ENCODE measurements around the gene ENPP4.
A peak's percentile ranks its signal among the peaks of the same experiment; 100 is the strongest.
"Not testable (repeated sequence)": the region's sequence is repeated elsewhere in the genome, so short reads cannot be mapped to it uniquely, and the experiment has no call there.

ENPP4 gene

DNA sequence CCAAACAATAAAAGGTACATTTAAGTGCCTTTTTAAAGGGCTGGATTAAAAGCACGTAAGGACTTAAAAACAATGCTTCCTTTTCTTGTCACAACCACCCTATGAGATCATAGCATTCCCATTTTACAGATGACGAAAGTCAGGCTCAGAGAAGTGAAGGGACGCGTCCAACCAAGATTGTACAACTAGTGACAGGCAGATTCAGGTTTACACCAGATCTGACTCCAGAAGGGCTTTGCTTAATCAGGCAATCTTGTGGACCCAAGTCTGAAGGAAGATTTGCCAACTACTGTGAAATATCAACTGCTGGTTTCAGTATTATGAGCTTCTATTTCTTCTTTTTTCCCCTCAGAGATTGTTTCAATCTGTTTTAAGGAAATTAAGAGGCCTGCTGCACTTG, 877 bp downstream of the ENPP4 start:
- DNase-seq (ENCODE audit: low read depth, low spot score): no peak

GRCh38 chr6:46131291-46131690, 1.5 kb downstream of the ENPP4 start:
- not testable (repeated sequence) for DNase-seq (ENCODE audit: low read depth, low spot score)

- no peak for DNase-seq (ENCODE audit: low read depth, low spot score)
These were observed 4.4 kb downstream of the ENPP4 start for GRCh38 chr6:46134216-46134615.

GRCh38 chr6:46135176-46135575, 5.4 kb downstream of the ENPP4 start:
- DNase-seq (ENCODE audit: low read depth, low spot score): no peak

DNA sequence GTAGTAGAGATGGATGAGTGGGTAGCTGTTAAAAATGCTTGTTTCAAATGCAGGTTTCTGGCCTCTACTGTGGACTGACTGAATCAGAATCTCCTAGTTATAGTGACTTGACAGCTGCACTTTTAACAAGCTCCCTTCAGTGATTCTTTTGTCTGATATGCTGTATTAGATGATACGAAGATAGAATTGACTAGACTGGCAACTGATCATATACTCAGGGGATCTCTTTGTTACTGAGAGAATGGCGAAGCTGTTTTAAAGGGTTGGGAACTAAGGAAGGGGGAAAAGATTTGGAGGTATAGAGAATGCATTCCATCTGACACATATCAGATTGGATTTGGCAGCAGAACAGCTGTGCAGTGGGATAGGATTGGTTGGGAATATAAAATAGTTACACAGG, 7.0 kb downstream of the ENPP4 start:
- no peak for DNase-seq (ENCODE audit: low read depth, low spot score)

GRCh38 chr6:46137387-46137786, 7.6 kb downstream of the ENPP4 start:
- no peak for DNase-seq (ENCODE audit: low read depth, low spot score)

DNA sequence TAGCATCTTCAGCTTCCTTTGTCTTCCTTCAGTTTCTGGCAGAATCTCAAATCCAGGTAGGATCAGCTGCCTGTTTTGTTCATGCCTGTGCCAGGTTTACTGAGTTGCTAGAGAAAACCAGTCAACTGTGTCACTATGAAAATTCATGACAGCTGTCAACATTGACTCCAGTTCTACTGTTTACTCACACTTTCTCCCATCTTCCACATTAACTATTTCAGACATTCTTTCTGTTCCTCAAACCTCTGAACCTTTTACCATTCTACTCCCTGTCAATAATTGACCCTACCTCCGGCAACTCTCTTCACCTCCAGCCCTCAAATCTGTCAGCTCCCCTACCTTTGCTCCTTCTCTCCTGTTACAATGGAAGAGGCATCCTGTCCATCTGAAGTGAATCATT, 8.5 kb downstream of the ENPP4 start:
- no peak for DNase-seq (ENCODE audit: low read depth, low spot score)

DNA sequence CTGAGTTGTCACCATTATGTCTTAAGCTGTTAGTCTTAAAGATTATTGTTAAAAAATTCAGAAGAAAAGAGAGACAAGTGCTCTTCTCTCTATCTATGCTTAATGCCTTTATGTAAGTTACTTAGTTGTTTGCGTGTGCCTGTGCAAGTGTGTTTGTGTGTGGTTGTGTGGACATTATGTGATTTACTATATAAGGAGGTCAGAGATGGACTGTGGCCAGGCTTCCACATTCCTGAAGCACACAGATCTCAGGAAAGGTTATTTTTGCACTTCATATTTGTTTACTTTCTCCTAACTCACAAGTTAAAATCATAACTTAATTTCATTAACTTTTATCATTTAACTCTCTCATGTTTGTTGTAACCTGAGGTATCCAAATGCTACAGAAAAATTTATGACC, 14.5 kb downstream of the ENPP4 start:
- peak; percentile 23 for DNase-seq (ENCODE audit: low read depth, low spot score)

DNA sequence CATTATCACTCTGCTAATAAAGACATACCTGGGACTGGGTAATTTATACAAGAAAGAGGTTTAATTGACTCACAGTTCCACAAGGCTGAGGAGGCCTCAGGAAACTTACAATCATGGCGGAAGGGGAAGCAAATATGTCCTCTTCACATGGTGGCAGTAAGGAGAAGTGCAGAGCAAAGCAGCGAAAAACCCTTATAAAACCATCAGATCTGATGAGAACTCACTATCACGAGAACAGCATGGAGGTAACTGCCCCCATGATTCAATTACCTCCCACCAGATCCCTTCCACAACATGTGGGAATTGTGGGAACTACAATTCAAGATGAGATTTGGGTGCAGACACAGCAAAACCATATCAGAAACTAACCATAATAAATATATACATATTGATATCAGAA, 19.3 kb downstream of the ENPP4 start:
- DNase-seq (ENCODE audit: low read depth, low spot score): not testable (repeated sequence)

DNA sequence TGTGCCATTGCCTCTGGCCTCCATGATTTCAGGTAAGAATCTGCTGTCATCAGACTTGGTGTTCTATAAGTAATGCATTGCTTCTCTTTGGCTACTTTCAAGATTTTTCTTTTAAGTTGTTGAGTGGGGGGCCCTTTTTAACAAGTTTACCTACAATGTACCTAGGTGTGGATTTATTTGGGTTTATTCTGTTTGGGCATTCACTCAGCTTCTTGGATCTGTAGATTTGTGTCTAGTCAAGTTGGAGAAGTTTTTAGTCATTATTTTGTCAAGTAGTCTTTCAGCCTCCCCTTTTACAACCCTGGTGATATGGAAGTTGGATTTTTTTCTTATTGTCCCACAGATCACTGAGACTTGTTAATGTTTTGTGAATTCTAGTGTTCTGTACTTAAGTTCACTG, 26.9 kb downstream of the ENPP4 start:
- no peak for DNase-seq (ENCODE audit: low read depth, low spot score)

GRCh38 chr6:46159229-46159628, 29.4 kb downstream of the ENPP4 start:
- no peak for DNase-seq (ENCODE audit: low read depth, low spot score)

DNA sequence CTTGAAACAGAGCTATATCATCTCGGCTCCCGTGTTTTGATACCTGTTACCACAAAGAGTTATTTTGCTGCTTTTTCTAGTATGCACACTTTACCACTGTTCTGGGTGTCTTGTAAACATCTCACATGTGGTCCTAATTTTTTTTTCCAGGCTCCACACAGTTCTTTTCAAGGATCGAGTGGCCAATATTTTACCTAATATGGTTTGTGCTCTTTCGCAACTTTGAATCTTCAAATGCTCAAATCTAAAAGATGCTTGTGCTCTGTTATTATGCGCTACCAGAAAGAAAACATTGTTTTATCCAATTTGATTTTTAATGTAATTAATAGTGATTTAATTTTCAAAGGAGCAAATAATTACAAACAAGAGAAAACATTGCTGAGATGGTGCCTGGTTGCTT, 30.3 kb downstream of the ENPP4 start:
- DNase-seq (ENCODE audit: low read depth, low spot score): no peak

GRCh38 chr6:46170357-46171289, 40.8 kb downstream of the ENPP4 start, which contains the start of gene ENPP5:
Gene ENPP5, minus strand, starts transcription at chr6:46170980. Its CDS starts 2,718 bp downstream, at chr6:46168262.
- peak; percentile 63 for DNase-seq (ENCODE audit: low read depth, low spot score)

GRCh38 chr6:46172176-46172575, 42.4 kb downstream of the ENPP4 start:
- DNase-seq (ENCODE audit: low read depth, low spot score): no peak

- no peak for DNase-seq (ENCODE audit: low read depth, low spot score)
These were observed 45.1 kb downstream of the ENPP4 start for GRCh38 chr6:46174904-46175303.

- DNase-seq (ENCODE audit: low read depth, low spot score): no peak
These were observed 45.7 kb downstream of the ENPP4 start for GRCh38 chr6:46175446-46175845.

- no peak for DNase-seq (ENCODE audit: low read depth, low spot score)
These were observed 46.2 kb downstream of the ENPP4 start for GRCh38 chr6:46175976-46176375.

DNA sequence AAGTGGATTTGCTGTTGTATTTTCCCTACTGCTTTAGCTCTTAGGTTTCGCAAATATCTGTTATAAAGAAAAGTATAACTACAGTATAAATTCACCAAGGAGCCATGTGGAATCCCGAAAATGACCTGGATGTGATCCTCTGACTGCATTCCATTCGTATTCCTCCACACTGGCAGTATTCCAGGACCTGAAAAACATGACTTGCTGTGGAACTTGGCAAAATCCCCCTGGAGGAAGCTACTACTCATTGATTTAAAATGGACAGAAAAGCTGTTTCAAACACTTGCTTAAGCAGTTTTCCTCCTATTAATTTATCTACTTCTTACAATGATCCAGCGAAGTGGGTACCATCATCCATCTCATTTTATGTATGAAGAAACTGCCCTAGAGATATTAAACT, 54.3 kb downstream of the ENPP4 start:
- peak; percentile 91 for DNase-seq (ENCODE audit: low read depth, low spot score)

DNA sequence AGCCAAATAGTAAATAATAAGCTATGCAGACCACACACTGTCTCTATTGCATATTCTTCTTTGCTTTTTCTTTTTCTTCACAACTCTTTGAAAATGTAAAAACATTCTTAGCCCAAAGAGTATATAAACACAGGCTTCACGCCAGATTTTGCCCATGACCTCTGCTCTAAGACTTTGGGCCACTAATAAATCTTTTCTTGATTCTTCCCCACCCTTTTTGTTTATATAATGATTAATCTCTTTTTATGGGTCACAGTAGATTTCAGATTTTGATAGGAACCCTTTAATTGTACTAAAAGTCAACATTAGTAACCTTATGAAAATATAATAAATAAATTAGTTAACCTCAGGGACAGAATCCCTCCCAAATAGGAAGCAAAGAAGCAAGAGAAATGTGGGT, 56.8 kb downstream of the ENPP4 start:
- no peak for DNase-seq (ENCODE audit: low read depth, low spot score)

DNA sequence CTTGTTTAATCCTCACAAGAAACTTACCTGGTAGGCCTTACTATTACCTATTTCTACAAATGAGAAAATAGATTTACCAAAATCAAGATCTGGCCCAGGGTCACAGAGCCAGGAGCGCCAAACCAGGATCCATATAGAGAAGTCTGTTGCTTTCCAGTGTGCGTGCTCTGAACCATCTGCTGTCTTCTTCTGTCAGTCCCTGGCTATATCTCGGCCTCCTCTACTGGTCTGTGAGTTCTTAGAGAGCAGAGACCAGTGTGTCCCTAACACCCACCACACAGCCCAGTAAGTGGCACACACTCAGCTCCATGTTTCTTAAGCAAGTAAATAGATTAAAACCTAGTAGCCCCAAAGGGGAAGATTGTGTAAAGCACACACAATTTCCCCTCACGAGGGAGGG, 59.9 kb downstream of the ENPP4 start:
- no peak for DNase-seq (ENCODE audit: low read depth, low spot score)

- no peak for DNase-seq (ENCODE audit: low read depth, low spot score)
These were observed 61.1 kb downstream of the ENPP4 start for GRCh38 chr6:46190889-46191288.

DNA sequence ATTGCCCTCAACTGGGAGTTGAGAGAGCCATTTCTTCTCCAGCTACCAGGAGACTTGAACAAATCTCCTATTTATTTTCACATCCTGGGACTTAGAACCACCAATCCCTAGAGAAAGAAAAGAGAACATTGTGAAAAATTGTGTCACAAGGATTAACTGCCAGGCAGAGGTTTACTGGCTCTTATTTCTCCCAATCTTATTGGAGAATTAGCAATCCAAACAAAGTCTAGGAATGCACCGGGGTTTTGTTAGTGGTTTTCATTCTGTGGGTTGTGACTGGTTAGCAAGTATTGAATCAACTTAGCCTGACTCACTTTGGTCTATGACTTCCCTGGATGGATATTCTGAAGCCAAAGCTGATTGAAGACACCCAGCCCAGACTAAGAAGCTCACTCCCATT, 62.2 kb downstream of the ENPP4 start:
- DNase-seq (ENCODE audit: low read depth, low spot score): peak; percentile 92

All from astrocyte of the hippocampus (primary cell).